HL-60 (cell line): Measurements from ENCODE around the gene EEPD1.

ENCODE experiments used
- DNase-seq, 2 experiments: peaks; one replicate each; pipeline ENCODE4 v3.0.0-alpha.2; 2010 to 2020; ENCODE audit warnings: low read depth in 1 of 2, low spot score in 1 of 2
- H3K27ac ChIP-seq: fragments of 250-450 bp; sonication (Bioruptor Pico); replicated peaks from 2 replicates; pipeline ENCODE4 v1.5.1; 2020; ENCODE audit warnings: mild to moderate bottlenecking, moderate library complexity
- H3K27me3 ChIP-seq: fragments of 250-450 bp; sonication (Bioruptor Pico); 2 replicates; pipeline ENCODE4 v1.5.1; 2021; ENCODE audit warnings: mild to moderate bottlenecking, moderate library complexity; ENCODE audit not compliant: insufficient read depth, poor library complexity, severe bottlenecking
- H3K4me3 ChIP-seq: replicated peaks from 2 replicates; pipeline ENCODE4 v1.5.1; 2011; ENCODE audit warnings: mild to moderate bottlenecking, control low read depth, low read length; ENCODE audit not compliant: insufficient read depth
- CTCF ChIP-seq: IDR thresholded peaks from one replicate; pipeline ENCODE4 v1.5.1; 2011; ENCODE audit warnings: low read length, control low read depth, inconsistent platforms; ENCODE audit not compliant: insufficient read depth
- GABPA ChIP-seq: IDR thresholded peaks from 2 replicates; pipeline ENCODE4 v1.6.1; 2012; ENCODE audit warnings: low read depth
- POLR2AphosphoS5 ChIP-seq: IDR thresholded peaks from 2 replicates; pipeline ENCODE4 v1.6.1; 2012; ENCODE audit warnings: low read depth
- REST ChIP-seq: IDR thresholded peaks from 2 replicates; pipeline ENCODE4 v1.6.1; 2012; ENCODE audit warnings: low read depth; ENCODE audit not compliant: insufficient replicate concordance
- SPI1 ChIP-seq: IDR thresholded peaks from 2 replicates; pipeline ENCODE4 v1.6.1; 2012; ENCODE audit warnings: low read depth, mild to moderate bottlenecking, borderline replicate concordance

Gene EEPD1

GRCh38 chr7:36153571-36154097, 580 bp downstream of the EEPD1 start:
- Histone ChIP-seq H3K4me3 (peak overlapping the region; percentile 87), H3K27me3 (no peaks in the 10 kb centered on the region), H3K27ac (peak overlapping the region; percentile 70)
- DNase-seq = peak in 1 of 2 experiments; percentile 33
- no peak for TF ChIP-seq REST
- TF ChIP-seq CTCF = no peak
- 0 out of 2 replicates have a peak, but pooled peaks have one; percentile 15 for TF ChIP-seq SPI1
- TF ChIP-seq GABPA = no peak
- TF ChIP-seq POLR2AphosphoS5 = 0 out of 2 replicates have a peak, but pooled peaks have one; percentile 8

- no peak for TF ChIP-seq GABPA
- TF ChIP-seq REST = no peak
- no peak for TF ChIP-seq SPI1
- no peak for TF ChIP-seq CTCF
- no peak for TF ChIP-seq POLR2AphosphoS5
- Histone ChIP-seq H3K27me3 (no peaks in the 10 kb centered on the region), H3K27ac (no peak overlapping the region), H3K4me3 (peak overlapping the region; percentile 87)
- DNase-seq = no peak
These were observed 1.5 kb downstream of the EEPD1 start for GRCh38 chr7:36154255-36155212.

- no peak overlapping the region for H3K27ac ChIP-seq
- TF ChIP-seq REST = no peak
- TF ChIP-seq POLR2AphosphoS5 = no peak
- no peak for TF ChIP-seq GABPA
- no peak for TF ChIP-seq CTCF
- no peak for TF ChIP-seq SPI1
- no peak for DNase-seq
These were observed 2.8 kb downstream of the EEPD1 start for GRCh38 chr7:36155811-36156361.

More at GRCh38 chr7:36155811-36156361, 2.8 kb downstream of the EEPD1 start:
- H3K4me3 ChIP-seq = peak overlapping the region; percentile 29
- H3K27me3 ChIP-seq = no peaks in the 10 kb centered on the region
